ENCODE measurements around the gene PGAM2.

The PGAM2 gene

DNA sequence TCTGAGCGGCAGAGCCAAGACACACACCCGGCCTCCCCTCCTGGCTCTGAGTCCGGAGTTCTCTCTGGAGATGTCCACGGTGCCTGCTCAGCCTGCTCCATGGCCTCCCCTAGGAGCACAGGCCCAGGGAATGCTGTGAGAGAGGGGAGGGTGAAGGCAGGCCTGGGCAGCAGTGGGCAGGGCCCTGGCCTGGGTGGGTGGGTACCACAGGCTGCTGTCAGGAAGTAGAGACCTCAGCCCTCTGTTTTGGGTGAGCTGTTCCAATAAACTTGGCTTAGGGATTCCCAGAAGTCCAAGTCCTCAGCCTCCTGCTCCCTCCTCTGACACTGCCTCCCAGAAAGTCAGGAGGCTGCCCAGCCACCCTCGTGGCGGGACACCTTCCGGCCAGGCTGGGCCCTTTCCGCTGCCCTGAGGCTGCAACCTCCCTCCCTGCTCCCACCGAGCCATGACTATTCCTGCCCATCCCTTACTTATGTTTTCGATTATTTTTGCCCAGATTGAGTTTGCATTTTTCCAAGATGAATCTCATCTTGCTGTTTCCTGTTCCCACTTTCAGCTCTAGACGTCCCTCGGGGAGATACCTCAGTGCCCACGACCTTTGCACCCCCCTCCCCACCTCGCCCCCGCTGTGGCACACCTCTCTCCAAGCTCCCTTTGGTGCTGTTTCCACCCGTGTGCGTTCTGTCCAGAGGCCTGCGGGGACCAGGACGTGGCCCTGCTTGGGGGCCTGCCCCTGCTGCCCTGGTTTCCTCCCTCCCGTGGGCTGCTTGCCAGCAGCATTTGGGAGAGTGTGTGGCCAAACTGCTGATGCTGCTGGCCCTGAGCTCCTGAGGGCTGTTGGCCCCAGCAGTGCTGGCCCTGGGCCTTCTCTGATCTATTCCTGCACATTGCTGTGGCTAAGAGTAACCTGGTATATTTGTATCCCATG, 22.8 kb upstream of the PGAM2 start:
- in situ Hi-C loops (cut with HindIII; ENCODE audit: low pct_unique_long_range_greater_than_20kb, low sequenced_read_pairs): no loop called here
- TF ChIP-seq JUND (IDR thresholded peaks at IDR 0.05; ENCODE audit: low read depth): no peak
- no peak for DNase-seq (ENCODE audit: low read depth in 1 of 2, low spot score in 1 of 2)

DNA sequence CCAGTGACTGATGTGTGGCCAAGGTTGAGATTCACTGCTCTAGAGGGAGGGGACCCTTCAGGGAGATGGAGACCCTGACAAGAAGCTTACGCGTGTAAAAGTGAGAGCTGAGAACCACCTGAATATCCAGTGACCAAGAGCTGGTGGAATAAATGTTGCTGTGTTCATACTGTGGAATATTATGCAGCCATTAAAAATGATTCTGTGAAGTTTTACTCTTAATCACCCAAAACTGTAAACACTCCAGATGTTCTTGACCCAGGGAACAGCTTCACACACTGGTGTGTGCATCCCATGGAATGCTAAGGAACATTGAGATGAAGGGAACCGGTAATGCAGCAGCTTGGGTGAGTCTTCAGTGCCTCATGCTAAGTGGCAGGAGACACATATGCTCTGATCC, 21.3 kb upstream of the PGAM2 start:
- TF ChIP-seq JUND (IDR thresholded peaks at IDR 0.05; ENCODE audit: low read depth): no peak
- in situ Hi-C loops (cut with HindIII; ENCODE audit: low pct_unique_long_range_greater_than_20kb, low sequenced_read_pairs): no loop called here
- DNase-seq (ENCODE audit: low read depth in 1 of 2, low spot score in 1 of 2): no peak

DNA sequence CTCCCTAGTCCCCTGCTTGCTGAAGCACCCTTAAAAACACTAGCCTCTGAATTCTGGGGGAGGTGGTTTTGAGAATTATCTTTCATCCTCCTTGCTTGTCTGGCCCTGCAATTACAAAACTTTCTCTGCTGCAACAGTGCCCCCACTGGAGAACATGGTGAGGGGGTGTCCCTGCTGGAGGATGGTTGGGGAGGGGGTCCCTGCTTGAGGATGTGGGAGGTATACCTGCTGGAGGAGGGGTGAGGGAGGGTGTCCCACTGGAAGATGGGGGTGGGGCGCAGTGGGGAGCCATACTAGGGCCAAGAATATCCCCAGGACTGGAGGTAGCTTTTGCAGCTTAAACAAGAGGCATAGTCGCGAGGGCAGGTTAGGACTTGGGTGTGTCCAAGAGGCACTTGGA, 20.2 kb upstream of the PGAM2 start:
- no peak for DNase-seq (ENCODE audit: low read depth in 1 of 2, low spot score in 1 of 2)
- no peak for TF ChIP-seq JUND (IDR thresholded peaks at IDR 0.05; ENCODE audit: low read depth)
- in situ Hi-C loops (cut with HindIII; ENCODE audit: low pct_unique_long_range_greater_than_20kb, low sequenced_read_pairs): no loop called here

DNA sequence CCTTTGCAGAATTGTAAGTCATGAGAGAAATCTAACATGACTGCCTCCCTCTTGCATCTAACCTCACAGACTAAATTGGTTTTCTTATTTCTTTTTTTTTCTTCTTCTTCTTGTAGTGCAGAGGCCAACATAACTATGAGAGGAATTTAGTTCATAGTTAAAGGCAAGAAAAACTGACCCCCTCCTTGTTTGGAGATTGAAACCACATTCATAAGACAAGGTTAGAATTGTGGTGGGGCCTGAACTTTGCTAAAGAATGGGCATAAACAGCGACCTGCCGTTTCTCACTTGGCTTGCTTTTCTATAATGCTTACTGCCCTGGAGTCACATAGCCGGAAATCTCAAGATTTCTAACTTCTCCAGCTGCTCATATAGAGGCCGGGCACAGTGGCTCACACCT, 19.3 kb upstream of the PGAM2 start:
- TF ChIP-seq JUND (IDR thresholded peaks at IDR 0.05; ENCODE audit: low read depth): no peak
- no peak for DNase-seq (ENCODE audit: low read depth in 1 of 2, low spot score in 1 of 2)
- in situ Hi-C loops (cut with HindIII; ENCODE audit: low pct_unique_long_range_greater_than_20kb, low sequenced_read_pairs): no loop called here

DNA sequence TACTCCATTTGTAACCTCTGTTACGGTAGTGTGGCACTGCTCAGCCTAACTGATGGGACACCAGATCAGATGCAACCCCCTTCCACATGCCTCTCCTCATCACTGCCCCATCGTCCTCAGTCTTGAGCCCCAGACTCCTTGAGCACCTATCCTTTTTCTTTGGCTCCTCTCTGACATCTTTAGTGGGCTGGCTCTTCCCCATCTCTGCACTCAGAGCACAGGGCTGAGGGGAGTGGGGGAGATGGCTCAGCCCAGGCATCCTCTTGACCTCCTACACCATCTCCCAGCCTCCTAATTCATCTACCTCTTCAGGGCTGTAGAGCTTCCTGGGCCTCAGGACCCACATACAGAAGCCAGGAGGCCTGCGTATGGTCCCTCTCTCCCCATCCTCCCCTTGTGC, 18.4 kb upstream of the PGAM2 start:
- DNase-seq (ENCODE audit: low read depth in 1 of 2, low spot score in 1 of 2): no peak
- no peak for TF ChIP-seq JUND (IDR thresholded peaks at IDR 0.05; ENCODE audit: low read depth)
- in situ Hi-C loops (cut with HindIII; ENCODE audit: low pct_unique_long_range_greater_than_20kb, low sequenced_read_pairs): no loop called here

DNA sequence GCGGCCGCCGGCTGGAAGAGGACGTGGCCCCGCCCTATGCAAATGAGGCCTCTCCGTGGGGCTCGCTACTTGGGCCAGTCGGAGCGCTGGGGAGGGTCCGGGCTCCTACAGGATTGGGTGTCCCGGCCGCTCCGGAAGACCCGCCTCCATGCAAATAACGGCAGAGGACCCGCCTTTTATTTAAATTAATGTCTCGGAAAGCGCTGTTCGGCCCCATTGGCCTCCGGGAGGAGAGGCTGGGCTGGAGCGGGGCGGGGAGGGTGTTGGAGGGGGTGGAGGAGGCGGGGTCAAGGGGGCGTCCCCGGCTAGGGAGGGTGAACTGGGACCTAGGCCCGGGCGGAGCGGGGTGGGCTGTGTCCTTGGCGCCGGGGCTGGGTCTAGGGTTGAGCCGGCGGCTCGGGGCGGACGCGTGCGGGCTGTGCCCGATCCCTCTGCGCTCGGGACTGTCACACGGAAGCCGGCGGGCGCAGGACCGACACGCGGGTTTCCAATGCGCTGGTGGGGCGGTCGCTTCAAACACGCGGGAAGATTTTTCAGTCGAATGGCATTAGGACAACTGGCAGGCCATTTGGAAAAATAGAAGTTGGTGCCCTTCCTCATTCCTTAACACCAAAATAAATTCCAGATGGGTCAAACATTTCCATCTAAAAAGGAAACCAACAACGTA, 17.3 kb upstream of the PGAM2 start:
- in situ Hi-C loops (cut with HindIII; ENCODE audit: low pct_unique_long_range_greater_than_20kb, low sequenced_read_pairs): no loop called here
- peak; percentile 97 to 100 for DNase-seq (ENCODE audit: low read depth in 1 of 2, low spot score in 1 of 2)
- TF ChIP-seq JUND (IDR thresholded peaks at IDR 0.05; ENCODE audit: low read depth): no peak

DNA sequence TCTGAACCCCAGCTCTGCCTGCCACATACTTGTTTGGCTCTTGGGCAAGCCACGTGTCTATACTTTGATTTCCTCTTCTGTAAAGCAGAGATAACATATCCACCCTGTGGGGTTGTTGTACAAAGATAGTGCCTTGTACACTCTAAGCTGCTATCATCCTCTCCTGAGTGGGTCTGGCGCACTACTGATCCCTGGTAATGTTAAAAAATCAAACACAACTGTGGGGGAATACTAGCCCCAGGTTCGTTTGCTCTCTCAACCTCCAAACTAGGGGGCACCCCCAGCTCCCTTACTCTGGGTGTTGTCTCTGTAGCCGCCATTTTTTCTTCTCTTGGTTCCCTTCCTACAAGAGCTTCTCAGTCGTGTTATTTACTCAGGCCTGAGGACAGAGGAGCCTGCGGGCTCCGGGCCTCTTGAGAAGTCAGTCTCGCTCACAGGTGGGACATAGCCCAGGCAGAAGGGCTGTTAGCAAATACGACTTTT, 15.9 kb upstream of the PGAM2 start:
- in situ Hi-C loops (cut with HindIII; ENCODE audit: low pct_unique_long_range_greater_than_20kb, low sequenced_read_pairs): no loop called here
- no peak for TF ChIP-seq JUND (IDR thresholded peaks at IDR 0.05; ENCODE audit: low read depth)
- DNase-seq (ENCODE audit: low read depth in 1 of 2, low spot score in 1 of 2): no peak

DNA sequence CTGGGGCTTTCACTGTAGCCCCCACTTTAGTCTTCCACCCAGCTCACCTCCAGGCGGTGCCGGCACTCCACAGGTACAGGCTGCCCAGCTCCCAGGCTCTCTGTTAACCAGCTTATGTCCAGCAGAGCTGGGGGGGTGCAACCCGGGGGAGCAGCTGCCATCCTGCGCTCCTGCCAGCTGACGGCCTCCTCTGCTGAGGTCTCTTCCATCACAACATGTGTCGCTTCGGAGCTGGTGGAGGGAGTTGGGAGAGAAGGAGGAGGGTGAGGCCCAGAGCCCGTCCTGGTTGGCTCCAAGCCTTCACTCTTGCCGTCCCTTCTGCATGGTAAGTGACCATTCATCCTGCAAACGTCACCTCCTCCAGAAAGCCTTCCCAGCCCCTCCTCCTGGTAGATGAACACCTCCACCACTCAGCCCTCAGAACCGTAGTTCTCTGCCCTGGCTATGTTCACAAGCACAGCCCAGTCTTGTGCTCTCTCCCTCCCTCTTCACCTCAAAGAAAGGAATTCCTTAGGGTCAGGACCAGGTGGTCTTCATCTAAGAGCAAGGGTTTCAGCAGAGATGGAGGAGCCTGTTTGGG, 15.4 kb upstream of the PGAM2 start:
- in situ Hi-C loops (cut with HindIII; ENCODE audit: low pct_unique_long_range_greater_than_20kb, low sequenced_read_pairs): no loop called here
- DNase-seq (ENCODE audit: low read depth in 1 of 2, low spot score in 1 of 2): no peak
- TF ChIP-seq JUND (IDR thresholded peaks at IDR 0.05; ENCODE audit: low read depth): no peak

DNA sequence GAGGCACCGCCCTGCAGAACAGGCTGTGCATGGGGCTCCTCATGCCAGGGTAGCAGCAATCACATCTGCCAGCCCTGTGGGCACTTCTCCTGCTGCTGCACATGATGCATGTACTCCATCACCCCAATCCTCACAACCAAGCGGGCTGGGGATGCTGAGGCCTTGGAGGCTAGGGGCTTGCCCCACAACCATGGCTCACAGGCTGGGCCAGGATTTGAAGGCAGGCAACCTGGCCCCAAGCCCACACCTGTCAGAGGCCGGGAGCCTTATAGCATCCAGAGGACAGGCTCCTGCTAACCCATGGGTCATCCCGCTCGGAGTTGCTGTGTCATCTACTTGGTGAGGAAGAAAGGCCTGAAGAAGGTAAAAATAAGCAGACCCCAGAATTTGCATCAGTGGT, 14.8 kb upstream of the PGAM2 start:
- DNase-seq (ENCODE audit: low read depth in 1 of 2, low spot score in 1 of 2): no peak
- TF ChIP-seq JUND (IDR thresholded peaks at IDR 0.05; ENCODE audit: low read depth): no peak
- in situ Hi-C loops (cut with HindIII; ENCODE audit: low pct_unique_long_range_greater_than_20kb, low sequenced_read_pairs): no loop called here

DNA sequence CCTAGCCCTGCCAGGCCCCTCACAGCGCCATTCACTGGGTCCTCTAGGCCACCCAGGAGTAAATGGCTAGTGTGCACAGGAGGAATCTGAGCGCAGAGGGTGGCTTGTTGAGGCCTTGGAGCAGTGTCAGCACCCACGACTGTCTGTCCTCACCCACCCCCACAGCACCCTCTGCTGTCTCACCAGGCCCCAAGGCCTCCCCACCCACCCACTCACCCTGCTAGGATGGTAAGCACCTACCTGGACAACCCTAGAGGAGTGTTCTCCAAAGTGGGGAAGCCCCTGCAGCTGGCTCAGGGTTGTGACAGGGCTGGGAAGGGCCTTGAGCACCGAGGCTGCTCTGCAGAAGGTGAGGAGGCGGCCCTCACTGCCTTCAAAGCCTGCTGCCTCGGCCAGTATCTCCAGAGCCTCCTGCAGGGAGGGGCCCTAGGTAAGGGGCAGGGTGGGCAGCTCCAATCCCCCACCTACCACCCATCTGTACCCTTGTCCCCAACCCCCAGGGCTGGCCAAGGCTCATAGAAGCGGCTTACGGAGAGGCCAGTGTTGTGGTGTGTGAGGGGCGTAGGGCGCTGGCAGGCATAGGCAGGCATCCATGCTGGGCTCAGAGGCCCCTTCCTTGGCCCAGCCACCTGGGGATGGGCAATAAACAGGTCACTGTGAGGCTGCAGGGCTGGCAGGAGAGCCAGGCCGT, 14.1 kb upstream of the PGAM2 start:
- TF ChIP-seq JUND (IDR thresholded peaks at IDR 0.05; ENCODE audit: low read depth): no peak
- no peak for DNase-seq (ENCODE audit: low read depth in 1 of 2, low spot score in 1 of 2)
- in situ Hi-C loops (cut with HindIII; ENCODE audit: low pct_unique_long_range_greater_than_20kb, low sequenced_read_pairs): no loop called here

DNA sequence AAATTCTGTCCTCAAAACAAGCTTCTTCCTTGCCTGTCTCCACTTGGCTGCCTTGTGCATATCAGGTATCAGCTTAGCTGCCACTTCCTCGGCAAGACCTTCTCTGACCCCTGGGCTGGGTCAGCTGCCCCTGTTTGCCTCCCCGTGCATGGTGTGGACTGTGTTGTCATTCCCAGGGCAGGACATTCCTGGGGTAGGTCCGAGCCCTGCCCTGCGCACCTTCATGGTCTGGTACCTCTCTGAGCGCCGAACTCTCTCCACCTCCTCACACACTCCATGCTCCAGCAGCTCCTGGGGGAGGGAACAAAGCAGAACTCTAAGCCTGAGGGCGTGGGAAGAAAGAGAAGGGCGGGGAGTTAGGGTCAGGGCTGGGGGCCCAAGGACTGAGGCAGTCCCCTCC, 13.2 kb upstream of the PGAM2 start:
- no peak for DNase-seq (ENCODE audit: low read depth in 1 of 2, low spot score in 1 of 2)
- no peak for TF ChIP-seq JUND (IDR thresholded peaks at IDR 0.05; ENCODE audit: low read depth)
- in situ Hi-C loops (cut with HindIII; ENCODE audit: low pct_unique_long_range_greater_than_20kb, low sequenced_read_pairs): no loop called here

DNA sequence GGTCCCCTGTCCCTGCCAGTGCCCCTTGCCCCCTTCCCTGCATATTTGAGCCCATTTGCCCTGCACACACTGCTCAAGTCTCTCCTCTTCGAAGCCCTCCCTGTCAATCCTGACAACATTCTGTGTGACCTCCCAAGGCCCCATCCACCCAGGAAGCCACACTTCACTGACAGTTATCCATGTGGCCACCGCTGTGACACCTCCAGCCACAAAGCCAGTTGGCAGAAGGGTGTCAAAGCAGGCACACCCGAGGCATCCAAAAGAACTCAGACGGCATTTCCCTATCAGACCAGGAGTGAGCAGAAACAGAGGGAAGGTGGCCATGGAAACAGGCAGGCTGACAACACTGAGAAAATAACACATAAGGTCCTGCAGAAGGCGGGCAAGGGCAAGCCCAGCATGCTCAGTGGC, 12.3 kb upstream of the PGAM2 start:
- no peak for DNase-seq (ENCODE audit: low read depth in 1 of 2, low spot score in 1 of 2)
- no peak for TF ChIP-seq JUND (IDR thresholded peaks at IDR 0.05; ENCODE audit: low read depth)
- in situ Hi-C loops (cut with HindIII; ENCODE audit: low pct_unique_long_range_greater_than_20kb, low sequenced_read_pairs): no loop called here

Measured in T47D (cell line).